Choroid plexus epithelial cell (primary cell): ENCODE results near the gene MOCS2.

Experiments used
- DNase-seq: peaks from one replicate; pipeline ENCODE4 v3.0.0-alpha.2; 2010; ENCODE audit warnings: low read depth
- H3K4me3 ChIP-seq: 2 replicates; pipeline ENCODE4 v1.5.1; 2011; ENCODE audit warnings: low read depth, mild to moderate bottlenecking, control low read depth, low read length, moderate library complexity
- TF ChIP-seq, protein P1 (sequence below): conservative IDR thresholded peaks from 2 replicates; pipeline ENCODE4 v1.5.1; 2011; ENCODE audit warnings: low read depth, mild to moderate bottlenecking, control low read depth, inconsistent platforms, low read length, moderate library complexity

The MOCS2 gene

DNA sequence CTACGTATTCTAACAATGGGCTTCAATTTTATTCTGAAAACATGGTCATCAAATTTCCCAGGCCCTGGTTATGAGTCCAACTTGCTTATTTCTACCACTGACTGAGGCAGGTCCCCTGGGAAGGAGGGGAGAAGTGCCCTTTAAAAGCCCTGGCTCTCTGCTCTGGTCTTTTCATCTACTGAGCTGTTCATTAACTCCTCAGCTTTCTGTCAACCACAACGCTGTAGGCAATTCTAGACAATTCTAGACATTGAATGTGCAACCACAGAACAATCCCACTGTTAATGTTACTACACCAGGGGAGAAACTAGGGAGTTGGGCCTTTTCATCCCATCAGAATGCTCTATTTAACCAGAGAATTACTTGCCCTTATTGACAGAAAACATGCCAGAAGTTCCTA lies 10.0 kb downstream of the MOCS2 start:
- DNase-seq = peak; percentile 12
- TF ChIP-seq, protein P1, sequence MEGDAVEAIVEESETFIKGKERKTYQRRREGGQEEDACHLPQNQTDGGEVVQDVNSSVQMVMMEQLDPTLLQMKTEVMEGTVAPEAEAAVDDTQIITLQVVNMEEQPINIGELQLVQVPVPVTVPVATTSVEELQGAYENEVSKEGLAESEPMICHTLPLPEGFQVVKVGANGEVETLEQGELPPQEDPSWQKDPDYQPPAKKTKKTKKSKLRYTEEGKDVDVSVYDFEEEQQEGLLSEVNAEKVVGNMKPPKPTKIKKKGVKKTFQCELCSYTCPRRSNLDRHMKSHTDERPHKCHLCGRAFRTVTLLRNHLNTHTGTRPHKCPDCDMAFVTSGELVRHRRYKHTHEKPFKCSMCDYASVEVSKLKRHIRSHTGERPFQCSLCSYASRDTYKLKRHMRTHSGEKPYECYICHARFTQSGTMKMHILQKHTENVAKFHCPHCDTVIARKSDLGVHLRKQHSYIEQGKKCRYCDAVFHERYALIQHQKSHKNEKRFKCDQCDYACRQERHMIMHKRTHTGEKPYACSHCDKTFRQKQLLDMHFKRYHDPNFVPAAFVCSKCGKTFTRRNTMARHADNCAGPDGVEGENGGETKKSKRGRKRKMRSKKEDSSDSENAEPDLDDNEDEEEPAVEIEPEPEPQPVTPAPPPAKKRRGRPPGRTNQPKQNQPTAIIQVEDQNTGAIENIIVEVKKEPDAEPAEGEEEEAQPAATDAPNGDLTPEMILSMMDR = no peak
- H3K4me3 ChIP-seq = no peak overlapping the region

DNA sequence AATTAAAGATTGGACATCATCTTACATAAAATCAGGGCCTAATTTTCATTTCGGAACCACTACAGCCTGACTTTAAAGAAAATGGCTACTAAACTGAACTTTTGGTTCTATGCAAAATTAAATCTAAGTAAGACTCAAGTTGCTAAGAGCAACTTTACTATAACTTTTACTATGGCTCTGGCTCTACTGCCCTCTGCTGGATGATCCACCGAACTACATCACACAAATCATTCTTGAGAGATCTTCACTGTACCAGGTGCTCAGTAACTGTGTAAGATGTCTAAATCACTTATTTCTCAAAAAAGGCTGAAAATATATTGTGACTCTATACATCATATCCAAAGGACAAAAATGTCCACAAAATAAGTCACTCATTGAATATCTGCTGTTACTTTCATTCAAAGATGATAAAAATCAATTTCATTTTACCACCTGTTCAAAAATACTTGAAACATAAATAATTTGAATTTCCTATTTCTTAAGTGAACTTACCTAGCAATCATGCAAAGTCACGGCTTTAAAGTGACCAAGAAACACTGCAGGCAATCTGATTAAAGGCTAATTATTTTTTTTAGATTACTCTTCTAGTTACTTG lies 13.5 kb downstream of the MOCS2 start:
- peak; percentile 87 for DNase-seq
- TF ChIP-seq, protein P1 = peak; percentile 83
- H3K4me3 ChIP-seq = no peak overlapping the region

DNA sequence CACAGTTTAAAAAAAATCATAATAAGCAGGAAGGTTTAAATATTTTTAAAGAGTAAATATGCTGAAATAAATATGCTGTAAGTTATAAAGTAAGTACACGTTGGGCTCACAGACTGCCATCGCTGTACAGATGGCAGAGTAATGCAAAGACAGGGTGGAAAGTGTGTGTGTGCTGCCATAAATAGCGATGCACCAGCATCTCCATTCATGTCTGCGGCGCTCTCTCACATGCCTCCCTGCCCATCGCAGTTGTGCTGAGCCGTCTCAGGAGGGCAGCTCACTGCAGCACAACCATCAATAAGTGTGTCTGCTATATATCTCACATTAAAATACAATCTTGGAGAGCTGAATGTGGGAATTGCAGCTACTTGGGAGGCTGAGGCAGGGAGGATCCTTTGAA lies 14.3 kb downstream of the MOCS2 start:
- TF ChIP-seq, protein P1 = no peak
- no peak overlapping the region for H3K4me3 ChIP-seq
- no peak for DNase-seq

DNA sequence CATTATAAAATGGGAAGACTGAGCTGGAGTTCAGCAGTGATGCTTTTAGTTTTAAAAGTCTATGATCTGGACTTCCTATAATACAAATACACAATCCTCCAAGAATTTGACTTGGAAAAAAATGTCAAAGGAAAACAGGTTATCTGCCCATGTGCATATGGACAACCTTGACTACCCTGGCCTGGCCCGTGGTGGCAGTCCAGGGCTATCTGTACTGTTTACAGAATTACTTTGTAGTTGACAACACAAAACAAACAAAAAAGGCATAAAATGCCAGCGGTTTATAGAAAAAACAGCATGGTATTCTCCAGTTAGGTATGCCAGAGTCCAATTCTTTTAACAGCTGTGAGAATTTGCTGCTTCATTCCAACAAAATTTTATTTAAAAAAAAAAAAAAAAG lies 17.3 kb downstream of the MOCS2 start:
- DNase-seq = no peak
- no peak overlapping the region for H3K4me3 ChIP-seq
- TF ChIP-seq, protein P1 = no peak

DNA sequence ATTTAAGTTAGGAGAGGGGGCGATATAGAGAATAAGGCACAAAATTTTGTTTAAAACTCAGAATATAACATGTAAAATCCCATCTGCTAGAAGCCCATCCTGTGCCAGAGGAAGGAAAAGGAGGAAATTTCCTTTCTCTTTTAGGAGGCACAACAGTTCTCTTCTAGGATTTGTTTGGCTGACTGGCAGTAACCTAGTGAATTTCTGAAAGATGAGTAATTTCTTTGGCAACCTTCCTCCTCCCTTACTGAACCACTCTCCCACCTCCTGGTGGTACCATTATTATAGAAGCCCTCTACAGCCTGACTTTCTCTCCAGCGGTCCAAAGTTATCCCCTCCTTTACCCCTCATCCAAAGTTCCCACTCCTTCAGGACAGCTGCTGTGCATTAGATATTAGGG lies 18.3 kb downstream of the MOCS2 start:
- H3K4me3 ChIP-seq = no peak overlapping the region
- TF ChIP-seq, protein P1 = peak; percentile 45
- peak; percentile 80 for DNase-seq

DNA sequence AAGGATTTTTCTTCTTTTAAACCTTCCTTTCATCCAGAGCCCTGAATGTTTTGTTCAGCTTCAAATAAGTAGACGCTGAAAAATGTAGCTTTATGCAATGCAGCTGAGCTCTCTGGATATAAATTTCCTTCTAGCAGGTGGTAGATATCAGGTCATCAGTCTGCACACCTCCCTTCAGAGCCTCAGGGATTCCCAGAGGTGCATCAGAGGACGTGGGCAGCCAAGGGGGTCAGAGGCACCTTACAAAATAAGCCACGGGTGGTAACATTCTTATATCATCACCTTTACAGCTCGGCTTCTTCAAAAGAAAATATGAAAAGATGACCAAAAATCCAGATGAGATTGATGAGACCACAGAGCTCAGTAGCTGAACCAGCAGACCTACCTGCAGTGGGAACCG lies 19.3 kb downstream of the MOCS2 start:
- TF ChIP-seq, protein P1 = no peak
- no peak overlapping the region for H3K4me3 ChIP-seq
- no peak for DNase-seq

DNA sequence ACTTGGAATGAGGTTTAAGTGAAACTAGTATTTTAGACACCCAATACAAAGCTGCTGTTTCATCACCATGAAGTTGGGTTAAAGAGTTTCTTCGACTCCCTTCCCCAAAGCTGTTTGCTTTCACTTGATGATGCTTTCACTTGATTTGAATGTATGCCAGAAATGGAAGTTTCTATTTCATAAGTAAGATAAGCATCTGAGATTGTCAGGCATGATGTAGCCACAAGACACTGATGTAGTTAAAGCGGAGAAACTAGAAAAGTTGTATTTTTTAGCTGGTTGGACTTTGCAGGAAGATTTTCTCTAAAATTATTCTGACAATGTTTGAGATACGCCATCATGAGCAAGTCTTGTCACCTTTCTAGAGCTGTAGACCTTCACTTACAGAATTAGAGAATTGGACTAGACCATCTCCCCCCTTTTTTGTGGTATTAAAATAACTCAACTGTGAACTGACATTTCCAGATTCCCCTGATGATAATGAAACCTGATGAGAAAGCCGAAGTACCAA lies 20.0 kb downstream of the MOCS2 start:
- no peak overlapping the region for H3K4me3 ChIP-seq
- peak; percentile 86 for DNase-seq
- TF ChIP-seq, protein P1 = no peak
